ENCODE measurements around the gene PSMB2. TPM values are rescaled to one million over a fixed set of nuclear protein-coding genes. Genes with fewer than 3 reads are reported as not detected.

Gene PSMB2
- total RNA-seq, 1 experiment from 2014 or later: 86.0 TPM

DNA sequence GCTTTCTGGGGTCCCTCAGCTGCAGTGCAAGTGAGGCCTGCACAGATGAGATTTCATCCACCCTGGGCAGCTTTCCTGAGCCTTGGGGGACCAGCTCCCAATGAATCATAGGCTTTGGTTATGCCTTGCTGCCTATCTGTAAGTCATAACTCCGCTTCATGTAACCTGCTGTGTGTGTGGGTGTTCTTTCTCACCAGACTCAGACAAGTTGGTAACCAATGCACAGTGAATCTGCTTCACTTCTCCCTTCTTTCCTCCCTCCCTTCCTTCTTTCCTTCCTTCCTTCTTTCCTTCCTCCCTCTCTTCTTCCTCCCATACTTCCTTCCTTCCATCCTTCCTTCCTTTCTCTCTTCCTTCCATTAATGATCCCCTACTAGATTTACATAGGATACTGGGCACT lies 34.4 kb upstream of the PSMB2 start:
- Histone ChIP-seq H4K5ac (ENCODE audit: insufficient read length, low read depth, low read length) (no peak overlapping the region), H3K56ac (ENCODE audit: insufficient read length, low read depth, low read length) (no peak overlapping the region), H3K27ac (ENCODE audit: insufficient read length, low read depth, low read length) (no peak overlapping the region), H3K79me1 (ENCODE audit: insufficient read depth, low read depth, low read length, poor library complexity, severe bottlenecking) (no peaks in the 10 kb centered on the region), H4K91ac (ENCODE audit: insufficient read length, low read depth, low read length) (no peak overlapping the region), H3K18ac (ENCODE audit: insufficient read length, low read depth, low read length) (no peak overlapping the region), H3K14ac (ENCODE audit: insufficient read depth, low read length) (no peak overlapping the region), H4K20me1 (ENCODE audit: control insufficient read depth, insufficient read depth, insufficient read length) (no peaks in the 10 kb centered on the region), H2BK12ac (ENCODE audit: insufficient read length, low read depth, low read length) (no peak overlapping the region), H2AK5ac (ENCODE audit: insufficient read length, low read length) (no peak overlapping the region), H3K9ac (ENCODE audit: extremely low read depth, insufficient read length, low read length) (no peak overlapping the region), H2BK5ac (ENCODE audit: insufficient read length, low read length) (no peak overlapping the region), H2BK20ac (ENCODE audit: low read depth, low read length, poor library complexity, severe bottlenecking) (no peak overlapping the region), H4K8ac (replicated peaks; ENCODE audit: insufficient read length, low read depth, low read length) (no peak overlapping the region), H3K27me3 (ENCODE audit: insufficient read depth, low read length) (no peaks in the 10 kb centered on the region), H3T11ph (ENCODE audit: low read length) (no peak overlapping the region), H3K4ac (ENCODE audit: low read depth, low read length) (no peak overlapping the region), H3K23me2 (ENCODE audit: insufficient read length, low read depth, low read length, poor library complexity, severe bottlenecking) (no peaks in the 10 kb centered on the region), H3K79me2 (ENCODE audit: insufficient read depth, low read length) (no peaks in the 10 kb centered on the region), H3K9me3 (ENCODE audit: control insufficient read depth, low read depth, low read length) (no peaks in the 10 kb centered on the region), H3K4me2 (ENCODE audit: insufficient read depth, insufficient read length, low read length) (no peak overlapping the region), H2BK15ac (ENCODE audit: low read depth, low read length) (no peak overlapping the region), H2AFZ (ENCODE audit: low read length) (no peak overlapping the region), H3K4me1 (ENCODE audit: insufficient read depth, low read length) (no peaks in the 10 kb centered on the region), H2BK120ac (ENCODE audit: low read depth, low read length, poor library complexity, severe bottlenecking) (no peak overlapping the region), H3K23ac (ENCODE audit: insufficient read length, low read depth, low read length) (no peak overlapping the region)
- Mint-ChIP-seq H3K27ac (no peak overlapping the region; a peak in 1 of 7 replicates), H3K36me3 (ENCODE audit: insufficient read depth in 1 of 3, low read depth in 3 of 3) (no peaks in the 10 kb centered on the region), H3K9me3 (no peaks in the 10 kb centered on the region), H3K27me3 (ENCODE audit: low read depth) (peaks cover 10% of the 10 kb centered on the region), H3K4me3 (no peak overlapping the region), H3K4me1 (peaks cover 5 to 8% of the 10 kb centered on the region in 2 experiments)
- no peak for DNase-seq
- WGBS (ENCODE audit: extremely low coverage, insufficient read length, low lambda C conversion rate): no CpG with 5 or more reads among the region's 1 CpG
- TF ChIP-seq, protein P1, sequence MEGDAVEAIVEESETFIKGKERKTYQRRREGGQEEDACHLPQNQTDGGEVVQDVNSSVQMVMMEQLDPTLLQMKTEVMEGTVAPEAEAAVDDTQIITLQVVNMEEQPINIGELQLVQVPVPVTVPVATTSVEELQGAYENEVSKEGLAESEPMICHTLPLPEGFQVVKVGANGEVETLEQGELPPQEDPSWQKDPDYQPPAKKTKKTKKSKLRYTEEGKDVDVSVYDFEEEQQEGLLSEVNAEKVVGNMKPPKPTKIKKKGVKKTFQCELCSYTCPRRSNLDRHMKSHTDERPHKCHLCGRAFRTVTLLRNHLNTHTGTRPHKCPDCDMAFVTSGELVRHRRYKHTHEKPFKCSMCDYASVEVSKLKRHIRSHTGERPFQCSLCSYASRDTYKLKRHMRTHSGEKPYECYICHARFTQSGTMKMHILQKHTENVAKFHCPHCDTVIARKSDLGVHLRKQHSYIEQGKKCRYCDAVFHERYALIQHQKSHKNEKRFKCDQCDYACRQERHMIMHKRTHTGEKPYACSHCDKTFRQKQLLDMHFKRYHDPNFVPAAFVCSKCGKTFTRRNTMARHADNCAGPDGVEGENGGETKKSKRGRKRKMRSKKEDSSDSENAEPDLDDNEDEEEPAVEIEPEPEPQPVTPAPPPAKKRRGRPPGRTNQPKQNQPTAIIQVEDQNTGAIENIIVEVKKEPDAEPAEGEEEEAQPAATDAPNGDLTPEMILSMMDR (conservative IDR thresholded peaks at IDR 0.05): no peak

Measured in H9 (cell line).